Measurements from ENCODE around the gene SLC17A8. TPM values are rescaled to one million over a fixed set of nuclear protein-coding genes. Genes with fewer than 3 reads are reported as not detected.
"Not testable (repeated sequence)": the region's sequence is repeated elsewhere in the genome, so short reads cannot be mapped to it uniquely, and the experiment has no call there.

Gene SLC17A8
- polyA plus RNA-seq (ENCODE audit: insufficient read length in 4 of 4), result under 1 TPM; 0.22 to 0.51 (median 0.37) TPM

DNA sequence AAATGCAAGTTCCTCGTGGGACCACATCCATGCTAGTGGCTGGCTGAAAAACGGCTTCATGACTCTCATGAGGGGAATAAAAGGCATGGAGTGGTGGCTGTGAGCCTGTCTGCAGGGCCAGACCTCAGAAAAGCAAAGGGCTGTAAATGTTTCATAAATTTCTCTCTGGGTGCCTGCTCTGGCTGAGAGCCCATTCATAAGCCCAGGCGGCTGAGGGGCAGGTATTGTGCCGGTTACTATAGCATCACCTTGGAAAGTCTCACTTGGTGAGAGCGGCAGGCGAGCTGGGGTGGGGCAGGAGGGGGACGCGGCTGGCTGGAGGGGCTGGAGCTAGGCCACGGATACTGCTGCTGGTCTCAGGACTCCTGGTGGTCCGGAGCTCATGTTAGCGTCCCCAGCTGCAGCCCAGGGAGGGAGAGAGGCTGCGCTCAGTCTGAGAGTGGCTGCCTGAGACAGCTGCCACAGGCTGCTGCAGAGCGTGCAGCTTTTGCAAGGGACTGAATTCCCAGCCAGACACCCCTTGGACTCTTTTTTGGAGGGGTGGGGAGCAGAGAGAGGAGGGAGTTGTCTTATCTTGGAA, at the start of gene SLC17A8:
SLC17A8 (plus strand) TSS at position 431 of the 580 bp plus-strand sequence. CDS start 318 bp downstream, outside the sequence.
- peak in 2 of 4 donors; percentile 14 to 39 for DNase-seq (ENCODE audit: low read depth in 4 of 4, low spot score in 3 of 4)

DNA sequence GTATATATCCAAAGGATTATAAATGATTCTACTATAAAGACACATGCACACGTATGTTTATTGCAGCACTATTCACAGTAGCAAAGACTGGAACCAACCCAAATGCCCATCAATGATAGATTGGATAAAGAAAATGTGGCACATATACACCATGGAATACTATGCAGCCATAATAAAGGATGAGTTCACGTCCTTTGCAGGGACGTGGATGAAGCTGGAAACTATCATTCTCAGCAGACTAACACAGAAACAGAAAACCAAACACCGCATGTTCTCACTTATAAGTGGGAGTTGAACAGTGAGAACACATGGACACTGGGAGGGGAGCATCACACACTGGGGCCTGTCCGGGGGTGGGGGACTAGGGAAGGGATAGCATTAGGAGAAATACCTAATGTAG, 48.7 kb upstream of the SLC17A8 start:
- not testable (repeated sequence) for DNase-seq (ENCODE audit: low read depth in 4 of 4, low spot score in 3 of 4)

DNA sequence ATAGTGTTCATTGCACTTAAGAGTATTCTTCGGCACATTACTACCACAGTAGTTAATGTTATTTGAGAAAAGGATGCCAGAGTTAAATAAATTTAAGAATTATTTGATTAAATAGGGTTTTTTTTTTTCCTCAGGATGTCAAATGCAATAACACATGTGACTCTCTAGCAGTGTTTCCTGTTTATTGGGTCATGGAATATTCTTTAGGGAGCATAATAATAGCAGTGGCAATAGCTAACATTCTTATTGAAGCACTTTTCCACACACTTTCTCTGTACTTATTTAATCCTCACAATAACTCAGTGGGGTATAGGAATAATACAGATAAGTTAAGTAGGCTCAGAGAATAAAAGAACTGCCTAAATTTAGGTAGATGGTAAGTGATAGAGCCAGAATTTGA, 45.6 kb upstream of the SLC17A8 start:
- DNase-seq (ENCODE audit: low read depth in 4 of 4, low spot score in 3 of 4), result no peak

DNA sequence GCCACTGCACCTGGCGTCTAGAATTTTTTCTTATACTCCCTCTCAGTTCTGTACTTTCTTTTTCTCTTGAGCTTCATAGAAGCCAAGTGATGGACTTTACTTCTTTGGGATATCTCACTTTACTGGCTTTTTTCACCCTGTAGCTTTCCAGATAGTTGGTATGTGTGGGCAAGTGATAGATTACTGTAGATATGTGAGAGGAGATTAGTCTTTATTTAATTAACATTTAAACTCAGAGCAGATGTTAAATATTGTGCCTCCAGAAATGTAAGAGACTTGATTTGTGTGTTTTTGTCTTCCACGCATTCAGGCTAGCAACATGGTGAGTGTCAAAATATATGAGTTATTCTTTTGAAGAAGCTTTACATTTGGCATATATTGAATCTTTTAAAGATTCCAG, 39.5 kb upstream of the SLC17A8 start:
- DNase-seq (ENCODE audit: low read depth in 4 of 4, low spot score in 3 of 4), result no peak

DNA sequence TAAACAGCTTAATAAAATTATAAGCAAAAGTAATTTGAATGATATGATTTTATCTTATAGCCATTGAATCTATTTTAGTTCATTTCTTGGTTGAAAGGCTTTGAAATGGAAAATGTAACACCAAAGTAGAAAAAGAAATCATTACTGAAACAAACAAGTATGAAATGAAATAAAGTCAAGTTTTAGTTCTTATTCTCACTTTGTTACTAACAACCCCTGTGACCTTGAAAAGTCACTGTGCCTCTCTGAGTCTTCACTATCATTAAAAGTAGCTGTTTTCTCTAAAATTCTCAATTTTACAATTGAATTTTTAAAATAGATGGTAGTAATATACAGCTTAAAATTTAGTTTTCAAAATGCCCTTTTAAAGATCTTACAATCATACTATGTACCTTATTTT, 32.4 kb upstream of the SLC17A8 start:
- no peak for DNase-seq (ENCODE audit: low read depth in 4 of 4, low spot score in 3 of 4)

DNA sequence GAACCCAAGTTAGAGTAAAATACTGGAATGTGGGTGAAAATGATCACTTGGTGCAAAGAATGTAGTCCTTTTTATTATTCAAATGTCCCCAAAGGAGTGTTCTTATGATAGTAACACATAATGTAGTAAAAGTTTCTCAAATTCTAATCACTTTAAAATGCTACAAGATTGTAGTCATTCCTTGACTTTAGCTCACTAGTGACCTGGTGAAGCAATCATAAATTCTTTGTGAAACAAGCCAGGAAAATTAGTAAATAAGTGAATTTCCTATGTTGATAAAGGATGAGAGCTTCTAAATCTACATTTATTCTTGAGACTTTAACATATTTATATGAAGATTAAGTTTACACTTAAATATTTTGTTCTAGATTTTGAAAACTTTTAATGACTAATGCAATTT, 30.7 kb upstream of the SLC17A8 start:
- no peak for DNase-seq (ENCODE audit: low read depth in 4 of 4, low spot score in 3 of 4)

DNA sequence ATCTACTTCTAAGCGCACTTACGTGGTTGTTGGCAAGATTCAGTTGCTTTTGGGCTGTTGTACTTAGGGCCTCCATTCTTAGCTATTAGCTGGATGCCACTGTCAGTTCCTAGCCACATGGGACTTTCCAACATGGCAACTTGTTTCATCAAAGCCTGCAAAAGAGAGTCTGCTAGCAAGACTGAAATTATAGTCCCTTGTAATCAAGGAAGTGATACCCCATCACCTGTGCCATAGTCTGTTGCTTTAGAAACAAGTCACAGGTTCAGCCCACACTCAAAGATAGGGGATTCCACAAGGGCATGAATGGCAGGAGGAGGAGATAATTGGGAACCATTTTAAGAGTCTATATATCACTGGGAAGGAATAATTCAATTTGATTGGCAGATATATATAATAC, 27.1 kb upstream of the SLC17A8 start:
- no peak for DNase-seq (ENCODE audit: low read depth in 4 of 4, low spot score in 3 of 4)

DNA sequence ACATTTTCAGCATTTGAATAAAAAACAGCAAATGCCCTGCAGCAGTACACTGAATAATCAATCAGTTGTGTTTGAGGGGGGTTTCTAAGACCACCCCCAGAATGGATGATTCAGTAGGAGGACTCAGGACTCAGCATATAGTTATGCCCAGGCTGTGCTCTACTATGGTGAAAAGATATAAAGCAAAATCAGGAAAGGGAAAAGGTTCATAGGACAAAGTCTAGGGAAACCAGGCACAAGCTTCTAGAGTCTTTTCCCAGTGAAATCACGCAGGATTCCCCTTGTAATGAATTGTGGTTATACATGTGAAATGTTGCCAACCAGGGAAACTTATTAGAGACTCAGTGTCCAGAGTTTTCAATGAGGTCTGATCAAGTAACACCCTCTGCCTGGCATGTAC, 25.0 kb upstream of the SLC17A8 start:
- no peak for DNase-seq (ENCODE audit: low read depth in 4 of 4, low spot score in 3 of 4)

DNA sequence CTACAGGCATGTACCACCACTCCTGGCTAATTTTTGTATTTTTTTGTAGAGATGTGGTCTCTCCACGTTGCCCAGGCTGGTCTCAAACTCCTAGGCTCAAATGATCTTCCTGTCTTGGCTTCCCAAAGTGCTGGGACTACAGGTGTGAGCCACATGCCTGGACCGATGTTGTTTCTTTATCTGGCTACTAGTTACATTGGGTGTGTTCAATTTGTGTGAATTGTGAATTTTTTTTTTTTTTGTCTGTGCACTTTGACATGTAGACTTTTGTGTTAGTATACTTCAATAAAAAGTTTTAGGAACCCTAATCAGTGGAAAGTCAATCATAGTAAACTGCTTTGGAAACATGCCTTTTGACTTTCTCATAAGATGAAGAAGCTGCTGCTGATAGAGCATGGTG, 24.0 kb upstream of the SLC17A8 start:
- DNase-seq (ENCODE audit: low read depth in 4 of 4, low spot score in 3 of 4), result no peak

DNA sequence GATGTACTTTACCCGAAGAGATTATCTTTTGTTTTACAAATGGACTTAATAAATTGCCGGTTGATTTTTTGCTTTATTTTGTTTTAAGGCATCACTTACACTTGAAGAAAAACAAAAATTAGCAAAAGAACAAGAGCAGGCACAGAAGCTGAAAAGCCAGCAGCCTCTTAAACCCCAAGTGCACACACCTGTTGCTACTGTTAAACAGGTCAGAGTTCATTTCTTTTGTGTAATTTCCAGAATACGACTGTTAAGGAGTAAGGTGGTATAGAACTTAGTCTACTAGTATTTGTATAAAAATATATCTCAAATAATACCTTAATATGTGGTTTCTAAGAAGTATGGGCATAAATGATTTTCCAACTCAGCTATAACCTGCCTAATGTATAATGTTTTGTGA, 19.6 kb upstream of the SLC17A8 start:
- DNase-seq (ENCODE audit: low read depth in 4 of 4, low spot score in 3 of 4), result no peak

DNA sequence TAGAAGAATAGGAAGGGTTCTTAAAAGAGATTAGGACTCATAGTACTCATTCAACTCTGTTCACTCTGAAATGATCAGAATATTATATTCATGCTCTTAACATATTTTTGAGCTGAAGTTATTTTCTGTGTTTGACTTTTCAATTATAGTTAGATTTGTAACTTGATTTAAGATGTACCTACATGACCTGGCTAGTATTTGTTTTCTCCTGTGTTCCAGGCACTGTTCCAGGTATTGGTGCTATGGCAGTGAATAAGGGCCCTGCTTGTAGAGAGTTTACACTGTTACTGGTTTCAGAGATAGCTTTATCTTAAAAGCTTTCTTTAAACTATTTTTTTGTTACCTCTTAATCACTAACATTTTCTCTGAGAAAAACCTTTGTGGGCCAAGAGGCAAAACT, 19.1 kb upstream of the SLC17A8 start:
- DNase-seq (ENCODE audit: low read depth in 4 of 4, low spot score in 3 of 4), result no peak

DNA sequence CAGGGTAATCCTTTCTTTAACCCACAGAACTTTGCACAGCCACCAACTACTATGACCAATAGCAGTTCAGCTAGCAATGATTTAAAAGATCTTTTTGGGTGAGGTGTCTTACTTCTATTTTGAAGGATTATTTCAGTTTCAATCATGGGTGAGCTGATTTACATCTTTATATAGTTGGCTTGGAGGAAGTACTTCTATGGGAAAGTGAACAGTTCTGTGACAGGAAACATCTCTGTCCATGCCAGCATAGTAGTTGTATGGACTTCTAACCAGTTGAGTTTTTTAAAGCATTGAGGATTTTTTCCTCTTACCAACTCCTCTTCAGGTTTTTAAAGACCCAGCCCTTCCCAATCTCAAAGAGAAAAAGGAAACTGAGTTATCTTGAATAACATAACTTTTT, 17.8 kb upstream of the SLC17A8 start:
- DNase-seq (ENCODE audit: low read depth in 4 of 4, low spot score in 3 of 4), result no peak

DNA sequence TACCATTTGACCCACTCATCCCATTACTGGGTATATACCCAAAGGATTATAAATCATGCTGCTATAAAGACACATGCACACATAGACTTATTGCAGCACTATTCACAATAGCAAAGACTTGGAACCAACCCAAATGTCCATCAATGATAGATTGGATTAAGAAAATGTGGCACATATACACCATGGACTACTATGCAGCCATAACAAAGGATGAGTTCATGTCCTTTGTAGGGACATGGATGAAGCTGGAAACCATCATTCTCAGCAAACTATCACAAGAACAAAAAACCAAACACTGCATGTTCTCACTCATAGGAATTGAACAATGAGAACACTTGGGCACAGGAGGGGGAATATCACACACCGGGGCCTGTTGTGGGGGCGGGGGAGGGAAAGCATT, 14.0 kb upstream of the SLC17A8 start:
- not testable (repeated sequence) for DNase-seq (ENCODE audit: low read depth in 4 of 4, low spot score in 3 of 4)

DNA sequence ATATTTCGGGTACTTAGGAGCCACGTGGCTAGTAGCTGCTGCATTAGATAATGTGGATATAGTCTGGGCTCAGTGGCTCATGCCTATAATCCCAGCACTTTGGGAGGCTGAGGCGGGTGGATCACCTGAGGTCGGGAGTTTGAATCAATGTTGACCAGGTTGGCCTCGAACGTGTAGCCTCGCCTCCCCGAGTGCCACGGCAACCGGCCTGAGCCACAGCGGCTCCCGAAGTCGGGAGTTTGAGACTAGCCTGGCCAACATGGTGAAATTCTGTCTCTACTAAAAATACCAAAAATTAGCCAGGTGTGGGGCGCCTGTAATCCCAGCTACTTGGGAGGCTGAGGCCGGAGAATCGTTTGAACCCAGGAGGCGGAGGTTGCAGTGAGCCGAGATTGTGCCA, 12.5 kb upstream of the SLC17A8 start:
- not testable (repeated sequence) for DNase-seq (ENCODE audit: low read depth in 4 of 4, low spot score in 3 of 4)

DNA sequence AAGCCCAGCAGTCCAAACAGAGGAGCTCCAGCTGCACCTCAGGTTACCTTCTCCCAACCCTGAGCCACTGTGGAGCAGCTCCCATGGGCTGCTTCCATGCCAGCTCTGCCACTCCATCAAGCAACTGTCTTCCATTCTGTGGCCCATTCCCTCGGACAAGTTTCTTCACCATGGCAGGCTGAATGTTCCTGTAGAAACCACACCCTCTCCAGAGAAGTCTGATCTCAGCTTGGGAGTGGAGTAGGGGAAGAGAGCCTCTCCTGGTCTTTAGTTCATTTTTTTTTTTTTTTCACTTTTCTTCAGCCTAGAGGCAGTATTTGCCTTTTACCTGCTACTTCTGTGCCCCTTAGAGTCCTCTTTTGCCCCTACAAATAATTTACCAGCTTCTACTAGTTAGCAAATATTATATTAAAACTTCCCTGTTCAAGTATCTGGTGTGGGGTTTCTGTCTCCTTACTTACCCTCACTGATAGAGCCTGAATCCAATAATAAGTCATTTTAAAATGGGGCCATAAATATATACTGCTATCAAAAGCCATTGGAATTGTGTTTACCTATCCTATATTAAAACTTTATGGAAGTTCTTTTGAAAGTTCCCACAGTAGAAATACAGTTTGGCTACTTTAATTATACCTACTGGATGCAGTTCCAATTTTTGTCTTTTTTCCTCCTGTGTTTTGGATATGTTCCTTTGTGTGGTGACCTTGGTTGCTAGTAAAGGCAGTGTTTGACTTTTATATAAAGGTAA, 11.7 kb upstream of the SLC17A8 start:
- no peak for DNase-seq (ENCODE audit: low read depth in 4 of 4, low spot score in 3 of 4)

DNA sequence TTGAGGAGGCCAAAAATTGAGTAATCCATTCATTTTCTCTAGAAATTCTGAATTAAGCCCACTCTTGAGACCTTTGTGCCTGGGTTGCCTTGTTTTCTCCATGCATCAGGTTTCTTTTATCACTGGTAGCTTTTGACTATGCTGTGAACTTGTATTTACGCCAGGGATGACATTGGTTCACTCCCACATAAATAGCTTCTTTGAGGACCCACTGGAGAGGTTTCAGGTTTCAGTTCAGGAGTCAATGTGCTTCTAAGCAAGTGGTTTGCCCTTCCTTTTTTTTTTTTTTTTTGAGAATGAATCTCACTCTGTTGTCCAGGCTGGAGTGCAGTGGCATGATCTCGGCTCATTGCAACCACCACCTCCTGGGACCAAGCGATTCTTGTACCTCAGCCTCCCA, 10.2 kb upstream of the SLC17A8 start:
- DNase-seq (ENCODE audit: low read depth in 4 of 4, low spot score in 3 of 4), result no peak

DNA sequence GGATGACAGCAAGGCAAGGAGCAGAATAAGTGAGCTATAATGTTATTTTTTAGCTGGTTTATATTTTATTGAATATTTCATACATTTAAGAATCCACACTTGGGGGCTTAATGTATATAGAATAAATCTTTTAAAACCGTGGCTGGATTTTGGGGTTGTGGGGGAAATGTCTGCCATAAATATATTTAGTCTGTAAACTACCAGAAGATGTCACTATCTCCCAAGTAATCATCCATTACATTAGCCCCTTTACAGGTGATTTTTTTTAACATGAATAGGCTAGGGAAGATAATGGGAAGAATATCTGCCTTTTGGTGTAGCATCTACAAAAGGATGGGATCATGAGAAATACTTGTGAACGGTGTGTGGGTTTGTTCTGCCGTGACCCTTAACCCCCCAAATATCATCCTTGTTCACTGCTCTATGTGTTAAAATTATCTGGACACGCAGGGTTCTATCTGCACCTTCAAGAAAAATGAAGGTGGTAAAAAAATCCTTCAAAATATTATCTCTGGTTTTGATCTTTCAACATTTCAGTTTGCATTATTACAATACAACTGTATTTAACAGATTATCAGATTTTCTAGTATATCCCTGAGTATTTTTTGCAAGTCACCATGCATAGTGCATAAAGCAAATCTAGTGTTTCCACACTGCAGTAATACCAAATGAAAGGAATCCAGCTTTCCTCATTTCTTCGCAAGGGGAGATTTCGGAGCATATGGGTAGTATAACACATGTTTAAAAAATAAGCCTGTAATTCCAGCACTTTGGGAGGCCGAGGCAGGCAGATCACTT, 8.0 kb upstream of the SLC17A8 start:
- peak in 1 of 4 donors; percentile 10 for DNase-seq (ENCODE audit: low read depth in 4 of 4, low spot score in 3 of 4)

DNA sequence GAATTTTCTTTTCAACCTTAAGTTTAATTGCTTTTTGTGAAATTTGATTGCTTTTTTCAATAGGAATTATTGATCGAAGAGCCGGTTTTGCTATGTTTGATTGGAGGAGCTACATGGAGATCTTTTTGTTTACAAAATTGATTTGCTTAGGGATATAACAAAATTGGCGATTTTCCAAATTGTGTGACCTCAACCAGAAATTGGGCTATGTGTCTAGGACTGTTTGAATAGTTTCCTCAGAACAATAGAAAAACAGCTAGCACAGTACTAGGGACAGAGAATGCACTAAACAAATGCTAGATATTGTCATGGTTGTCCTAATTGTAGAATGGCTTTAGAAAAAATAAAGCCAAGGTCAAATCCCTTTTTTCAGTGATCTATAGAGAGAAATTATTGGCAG, 2.4 kb downstream of the SLC17A8 start:
- DNase-seq (ENCODE audit: low read depth in 4 of 4, low spot score in 3 of 4), result no peak

DNA sequence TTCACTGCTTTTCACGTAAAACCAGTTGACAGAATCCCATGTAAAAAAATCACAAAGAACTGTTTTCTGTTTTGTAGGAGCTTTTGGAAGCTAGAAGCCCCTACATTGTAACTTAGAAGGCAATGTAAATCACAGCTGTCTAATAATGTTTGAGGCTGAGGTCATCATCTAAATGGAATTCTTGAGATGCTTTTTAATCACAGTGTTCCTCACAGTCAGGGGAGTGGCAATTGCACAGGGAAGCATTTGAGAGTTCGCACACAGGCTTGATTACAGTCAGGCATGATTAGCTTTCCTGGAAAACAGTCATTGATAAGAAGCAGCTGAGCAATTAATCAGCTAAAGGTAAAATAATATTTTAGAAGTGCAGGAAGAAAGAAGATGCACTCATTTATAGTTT, 2.9 kb downstream of the SLC17A8 start:
- DNase-seq (ENCODE audit: low read depth in 4 of 4, low spot score in 3 of 4), result peak in 1 of 4 donors; percentile 18

DNA sequence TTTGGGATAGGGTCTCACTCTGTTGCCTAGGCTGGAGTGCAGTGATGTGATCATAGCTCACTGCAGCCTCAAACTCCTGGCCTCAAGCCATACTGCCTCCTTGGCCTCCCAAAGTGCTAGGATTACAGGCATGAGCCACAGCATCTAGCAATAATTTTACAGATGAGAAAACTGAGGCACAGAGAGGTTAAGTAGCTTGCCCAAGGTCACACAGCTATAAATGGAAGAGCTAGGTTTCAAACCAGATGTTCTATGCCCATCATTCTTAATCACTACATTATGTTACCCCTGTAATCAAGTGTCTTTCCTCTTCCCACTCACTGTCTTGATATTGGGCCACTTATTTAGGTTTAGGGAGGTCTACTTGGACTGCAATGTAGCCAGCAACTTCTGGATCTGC, 3.6 kb downstream of the SLC17A8 start:
- no peak for DNase-seq (ENCODE audit: low read depth in 4 of 4, low spot score in 3 of 4)

DNA sequence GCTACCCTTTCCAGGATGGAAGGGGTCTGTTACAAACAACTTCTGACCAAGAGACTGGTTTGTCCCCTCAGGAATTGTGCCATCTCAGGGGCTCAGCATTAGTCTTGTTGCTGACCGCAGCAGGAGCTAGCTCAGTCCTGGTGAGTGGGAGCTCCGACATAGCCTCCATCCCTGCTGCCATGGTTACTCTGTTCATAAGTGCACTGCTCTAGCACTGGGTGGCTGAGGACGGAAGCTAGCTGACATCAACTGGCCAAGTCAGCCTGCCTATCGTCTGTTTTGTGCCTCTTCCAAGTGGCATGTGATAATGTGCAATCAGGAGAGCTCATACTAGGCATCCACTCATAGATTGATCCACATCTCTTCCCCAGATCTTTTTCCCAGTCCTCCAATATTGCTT, 7.5 kb downstream of the SLC17A8 start:
- DNase-seq (ENCODE audit: low read depth in 4 of 4, low spot score in 3 of 4), result no peak

DNA sequence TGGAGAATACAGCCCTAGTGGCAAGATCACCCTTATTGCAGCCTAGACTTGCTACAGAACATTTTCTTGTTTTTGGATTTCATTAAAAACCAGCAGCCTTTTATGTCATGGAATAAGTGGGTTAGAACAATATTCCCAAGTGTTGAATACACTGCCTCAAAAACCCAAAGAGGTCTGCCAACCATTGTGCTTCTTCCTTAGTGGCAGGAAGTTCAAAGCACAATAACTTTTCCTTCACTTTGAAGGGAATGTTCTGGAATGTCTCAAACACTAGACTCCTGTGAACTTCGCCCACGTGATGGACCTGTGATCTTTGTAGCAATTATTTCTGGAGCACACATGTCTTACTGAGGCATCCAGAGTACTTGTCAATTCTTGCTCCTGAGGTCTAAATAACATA, 8.5 kb downstream of the SLC17A8 start:
- no peak for DNase-seq (ENCODE audit: low read depth in 4 of 4, low spot score in 3 of 4)

Measured in right renal pelvis (tissue), 4 donors.